Activated naive CD4-positive, alpha-beta T cell treated with anti-CD3 and anti-CD28 coated beads, Interleukin-2, amount 50 U/mL, for 24 hours (primary cell): ENCODE measurements around the gene PHACTR1.

Source experiments
- H3K27ac Mint-ChIP-seq: one replicate; pipeline ENCODE4 v1.8.0; 2021; ENCODE audit warnings: mild to moderate bottlenecking, mixed read lengths
- H3K27me3 Mint-ChIP-seq: one replicate; pipeline ENCODE4 v1.8.0; 2021; ENCODE audit warnings: mixed read lengths
- H3K36me3 Mint-ChIP-seq: one replicate; pipeline ENCODE4 v1.8.0; 2021; ENCODE audit warnings: mixed read lengths
- H3K4me1 Mint-ChIP-seq: one replicate; pipeline ENCODE4 v1.8.0; 2021; ENCODE audit warnings: mixed read lengths
- H3K4me3 Mint-ChIP-seq: one replicate; pipeline ENCODE4 v1.8.0; 2021; ENCODE audit warnings: mild to moderate bottlenecking, mixed read lengths
- H3K9me3 Mint-ChIP-seq: one replicate; pipeline ENCODE4 v1.8.0; 2021; ENCODE audit warnings: mixed read lengths

The PHACTR1 gene

DNA sequence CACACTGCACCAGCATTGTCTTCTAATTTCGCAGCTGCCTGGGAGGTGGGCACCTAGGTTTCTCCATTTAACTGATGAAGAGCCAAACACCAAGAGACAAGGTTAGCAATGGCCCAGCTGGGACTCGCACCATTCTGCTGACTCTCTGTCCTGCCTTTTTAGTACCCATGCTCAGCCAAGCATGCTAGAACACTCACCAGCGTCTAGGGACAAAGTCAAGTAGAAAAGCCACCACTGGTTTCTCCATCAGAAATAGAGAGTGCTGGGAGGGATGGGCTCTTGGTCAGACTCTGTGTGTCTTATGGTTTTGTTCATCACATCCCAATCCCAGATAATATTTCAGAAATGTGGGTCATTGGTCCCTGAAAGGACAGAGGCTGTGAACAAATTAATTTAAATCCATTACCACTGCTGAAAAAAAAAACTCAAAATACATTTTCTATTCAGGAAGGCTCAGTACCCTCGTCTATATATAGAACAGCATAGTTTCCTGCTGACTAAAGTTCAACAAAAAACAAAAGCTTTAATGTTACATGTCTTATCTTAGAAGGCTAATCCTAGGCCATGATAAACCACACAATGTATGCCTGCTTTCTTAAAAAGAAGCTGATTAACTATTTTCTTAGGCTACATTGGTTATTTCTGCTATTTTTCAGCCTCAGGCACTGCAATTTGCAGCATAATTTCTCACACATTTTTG, 500.8 kb downstream of the PHACTR1 start:
- no peaks in the 10 kb centered on the region for H3K9me3 Mint-ChIP-seq
- H3K27ac Mint-ChIP-seq: no peak overlapping the region

GRCh38 chr6:13220266-13220665, 503.7 kb downstream of the PHACTR1 start:
- Mint-ChIP-seq H3K27ac (no peak overlapping the region), H3K9me3 (no peaks in the 10 kb centered on the region), H3K4me3 (no peak overlapping the region), H3K27me3 (no peaks in the 10 kb centered on the region), H3K36me3 (no peaks in the 10 kb centered on the region), H3K4me1 (peaks cover 3% of the 10 kb centered on the region)

More for the DNA sequence above, 500.8 kb downstream of the PHACTR1 start:
- no peaks in the 10 kb centered on the region for H3K27me3 Mint-ChIP-seq
- peaks cover 3% of the 10 kb centered on the region for H3K4me1 Mint-ChIP-seq
- H3K4me3 Mint-ChIP-seq: no peak overlapping the region
- H3K36me3 Mint-ChIP-seq: no peaks in the 10 kb centered on the region

DNA sequence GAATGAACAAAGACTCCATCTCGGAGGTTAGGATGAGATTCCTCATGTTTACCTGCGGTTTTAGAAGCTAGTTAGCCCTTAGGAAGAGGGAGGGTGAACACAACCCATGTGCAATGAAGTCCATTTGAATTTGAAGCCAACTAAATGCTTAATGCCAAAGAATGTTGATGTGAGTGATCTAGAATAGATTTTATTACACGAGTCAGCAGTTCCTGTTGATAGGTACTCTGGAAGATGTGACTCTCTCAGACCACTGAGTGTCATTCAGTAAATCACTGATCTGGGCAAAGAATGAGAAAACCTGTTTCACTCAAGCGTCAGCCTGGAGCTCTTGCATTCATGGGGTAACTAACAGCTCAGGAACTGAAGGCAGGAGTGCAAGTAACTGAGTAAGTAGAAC, 505.5 kb downstream of the PHACTR1 start:
- Mint-ChIP-seq H3K27me3 (no peaks in the 10 kb centered on the region), H3K27ac (no peak overlapping the region), H3K4me3 (no peak overlapping the region), H3K9me3 (no peaks in the 10 kb centered on the region), H3K36me3 (no peaks in the 10 kb centered on the region), H3K4me1 (no peaks in the 10 kb centered on the region)

DNA sequence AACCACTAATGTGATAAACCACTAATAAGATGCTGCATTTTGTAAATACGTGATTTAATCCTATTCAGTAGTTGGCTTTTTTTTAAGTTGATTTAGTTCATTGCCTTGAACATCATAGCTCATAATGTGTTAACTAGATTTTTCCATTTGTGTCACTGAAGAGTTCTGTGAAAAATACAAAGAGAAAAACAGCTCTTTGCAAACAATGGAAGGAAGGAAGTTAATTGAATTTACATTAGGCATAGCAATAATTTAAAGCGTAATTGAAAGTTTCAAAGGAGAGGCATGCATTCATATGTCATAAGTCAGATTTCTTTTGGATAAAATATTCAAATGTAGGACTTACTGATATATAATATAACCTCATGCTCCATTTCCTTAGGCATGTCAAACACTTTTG, 509.5 kb downstream of the PHACTR1 start:
- no peak overlapping the region for H3K4me3 Mint-ChIP-seq
- peaks cover 10% of the 10 kb centered on the region for H3K4me1 Mint-ChIP-seq
- H3K36me3 Mint-ChIP-seq: no peaks in the 10 kb centered on the region
- no peak overlapping the region for H3K27ac Mint-ChIP-seq
- no peaks in the 10 kb centered on the region for H3K27me3 Mint-ChIP-seq
- no peaks in the 10 kb centered on the region for H3K9me3 Mint-ChIP-seq

GRCh38 chr6:13228264-13229204, 512.0 kb downstream of the PHACTR1 start:
- H3K4me3 Mint-ChIP-seq: no peak overlapping the region
- no peak overlapping the region for H3K27ac Mint-ChIP-seq
- H3K36me3 Mint-ChIP-seq: no peaks in the 10 kb centered on the region
- peaks cover 10% of the 10 kb centered on the region for H3K4me1 Mint-ChIP-seq
- H3K27me3 Mint-ChIP-seq: no peaks in the 10 kb centered on the region
- H3K9me3 Mint-ChIP-seq: no peaks in the 10 kb centered on the region

GRCh38 chr6:13229205-13230085, 512.9 kb downstream of the PHACTR1 start:
- Mint-ChIP-seq H3K9me3 (no peaks in the 10 kb centered on the region), H3K36me3 (no peaks in the 10 kb centered on the region), H3K4me3 (peak overlapping the region; percentile 2), H3K27ac (no peak overlapping the region), H3K27me3 (no peaks in the 10 kb centered on the region), H3K4me1 (peaks cover 10% of the 10 kb centered on the region)

- peaks cover 10% of the 10 kb centered on the region for H3K4me1 Mint-ChIP-seq
- H3K36me3 Mint-ChIP-seq: no peaks in the 10 kb centered on the region
- H3K4me3 Mint-ChIP-seq: no peak overlapping the region
- peaks cover 2% of the 10 kb centered on the region for H3K27me3 Mint-ChIP-seq
- no peaks in the 10 kb centered on the region for H3K9me3 Mint-ChIP-seq
- no peak overlapping the region for H3K27ac Mint-ChIP-seq
These were observed 516.5 kb downstream of the PHACTR1 start for GRCh38 chr6:13233106-13233505.

DNA sequence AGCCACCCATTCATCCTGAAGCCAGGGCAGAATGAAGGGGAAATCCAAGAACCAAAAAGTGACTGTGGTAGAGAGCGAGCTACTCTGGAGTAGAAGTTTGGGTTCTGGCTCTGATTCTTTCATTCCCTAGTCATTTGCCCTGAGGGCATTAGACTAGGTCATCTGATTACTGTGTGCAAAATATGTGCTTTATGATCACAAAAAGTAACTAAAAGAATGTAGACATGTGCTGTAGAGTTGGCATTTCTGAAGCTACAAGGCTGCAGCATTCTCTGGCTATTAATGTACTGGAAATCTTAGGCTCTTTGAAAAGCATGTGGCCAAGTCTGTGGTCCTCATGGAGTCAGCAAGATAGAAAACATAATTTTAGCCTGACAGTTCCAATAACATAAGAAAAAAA, 517.6 kb downstream of the PHACTR1 start:
- Mint-ChIP-seq H3K4me3 (no peak overlapping the region), H3K36me3 (no peaks in the 10 kb centered on the region), H3K27me3 (peaks cover 2% of the 10 kb centered on the region), H3K27ac (no peak overlapping the region), H3K9me3 (no peaks in the 10 kb centered on the region), H3K4me1 (peaks cover 9% of the 10 kb centered on the region)

DNA sequence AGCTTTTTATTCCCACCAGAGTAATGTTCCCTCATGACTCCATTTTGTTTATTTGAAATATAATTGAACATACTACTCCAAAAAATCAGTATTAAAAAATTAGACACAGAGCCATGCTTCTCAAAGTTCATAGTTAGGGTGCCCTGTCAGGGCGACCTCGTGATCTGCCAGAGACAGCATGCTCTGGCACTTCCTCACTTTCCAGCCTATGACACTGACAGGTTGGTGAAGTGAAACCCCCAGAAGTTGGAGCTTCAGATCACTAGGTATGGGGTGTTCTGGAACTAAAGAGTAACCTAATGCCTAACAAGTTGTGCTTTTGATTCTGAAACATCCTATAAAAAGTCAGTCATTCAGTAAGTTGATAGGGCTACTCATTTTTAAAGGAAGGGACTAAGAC, 518.8 kb downstream of the PHACTR1 start:
- Mint-ChIP-seq H3K9me3 (no peaks in the 10 kb centered on the region), H3K36me3 (no peaks in the 10 kb centered on the region), H3K27me3 (peaks cover 3% of the 10 kb centered on the region), H3K27ac (no peak overlapping the region), H3K4me1 (no peaks in the 10 kb centered on the region), H3K4me3 (no peak overlapping the region)

GRCh38 chr6:13237318-13237717, 520.8 kb downstream of the PHACTR1 start:
- Mint-ChIP-seq H3K4me1 (no peaks in the 10 kb centered on the region), H3K9me3 (no peaks in the 10 kb centered on the region), H3K4me3 (no peak overlapping the region), H3K27ac (no peak overlapping the region), H3K27me3 (peaks cover 4% of the 10 kb centered on the region), H3K36me3 (no peaks in the 10 kb centered on the region)

DNA sequence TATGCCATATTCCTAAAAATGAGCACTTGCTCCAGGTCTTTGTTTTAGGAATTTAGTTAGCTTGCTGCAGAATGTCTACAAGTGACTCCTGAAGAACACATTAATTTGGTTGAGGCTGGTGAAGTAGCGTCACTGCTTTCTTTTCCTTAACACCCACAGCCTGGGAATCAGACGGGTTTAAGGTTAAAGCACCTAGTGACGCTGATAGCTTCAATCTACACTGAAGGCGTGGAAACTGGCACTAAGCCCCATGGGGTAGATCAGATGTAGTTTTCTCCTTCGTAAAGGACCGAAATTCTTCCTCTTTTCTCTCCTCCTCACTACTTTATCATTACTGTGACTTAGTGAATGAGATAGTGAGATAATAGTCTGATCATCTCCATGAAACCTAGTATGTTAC, 521.5 kb downstream of the PHACTR1 start:
- H3K4me3 Mint-ChIP-seq: no peak overlapping the region
- no peaks in the 10 kb centered on the region for H3K9me3 Mint-ChIP-seq
- no peak overlapping the region for H3K27ac Mint-ChIP-seq
- no peaks in the 10 kb centered on the region for H3K4me1 Mint-ChIP-seq
- H3K36me3 Mint-ChIP-seq: no peaks in the 10 kb centered on the region
- peaks cover 4% of the 10 kb centered on the region for H3K27me3 Mint-ChIP-seq

DNA sequence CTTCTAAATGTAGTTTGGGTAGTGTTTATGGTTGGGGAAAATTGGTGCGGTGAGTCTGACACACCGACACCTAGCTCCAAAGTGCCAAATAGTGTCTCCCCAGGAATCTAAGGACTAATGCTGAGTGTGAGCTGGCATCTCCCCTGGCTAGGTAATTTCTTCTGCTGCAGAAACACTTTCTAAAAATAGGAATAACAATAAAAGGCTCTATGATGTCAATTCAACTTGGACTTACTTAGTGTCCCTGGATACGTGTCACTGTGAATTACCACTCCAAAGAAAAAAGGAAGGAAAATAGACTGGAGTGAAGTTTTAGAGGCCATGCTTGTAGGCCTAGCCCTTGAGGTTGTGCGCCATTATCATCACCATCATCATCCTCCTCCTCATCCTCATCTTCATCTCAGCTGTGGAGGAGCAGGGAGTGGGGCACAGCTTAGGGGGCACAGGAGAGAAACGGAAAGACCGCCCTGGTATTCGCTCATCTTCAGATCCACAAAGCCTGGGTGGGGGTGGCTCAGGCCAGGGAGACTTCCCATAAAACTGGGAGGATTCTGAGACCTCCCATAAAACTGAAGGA, 522.2 kb downstream of the PHACTR1 start:
- peaks cover 2% of the 10 kb centered on the region for H3K9me3 Mint-ChIP-seq
- peaks cover 4% of the 10 kb centered on the region for H3K27me3 Mint-ChIP-seq
- H3K36me3 Mint-ChIP-seq: peaks cover 2% of the 10 kb centered on the region
- H3K27ac Mint-ChIP-seq: no peak overlapping the region
- no peaks in the 10 kb centered on the region for H3K4me1 Mint-ChIP-seq
- H3K4me3 Mint-ChIP-seq: no peak overlapping the region

GRCh38 chr6:13239530-13240455, 523.2 kb downstream of the PHACTR1 start:
- H3K36me3 Mint-ChIP-seq: peaks cover 6% of the 10 kb centered on the region
- H3K4me1 Mint-ChIP-seq: no peaks in the 10 kb centered on the region
- peaks cover 4% of the 10 kb centered on the region for H3K27me3 Mint-ChIP-seq
- H3K9me3 Mint-ChIP-seq: peaks cover 9% of the 10 kb centered on the region
- no peak overlapping the region for H3K4me3 Mint-ChIP-seq
- H3K27ac Mint-ChIP-seq: no peak overlapping the region

GRCh38 chr6:13241364-13241763, 524.8 kb downstream of the PHACTR1 start:
- H3K9me3 Mint-ChIP-seq: peaks cover 9% of the 10 kb centered on the region
- H3K27me3 Mint-ChIP-seq: peaks cover 2% of the 10 kb centered on the region
- peaks cover 6% of the 10 kb centered on the region for H3K36me3 Mint-ChIP-seq
- H3K4me1 Mint-ChIP-seq: no peaks in the 10 kb centered on the region
- H3K4me3 Mint-ChIP-seq: no peak overlapping the region
- H3K27ac Mint-ChIP-seq: no peak overlapping the region
